Fibroblast of skin of right biceps (primary cell): Measurements from ENCODE around the gene APOOL.
"Not testable (repeated sequence)": the region's sequence is repeated elsewhere in the genome, so short reads cannot be mapped to it uniquely, and the experiment has no call there.

Source experiments
- DNase-seq: peaks from one replicate; pipeline ENCODE4 v3.0.0-alpha.2; 2013

The APOOL gene, protein sequence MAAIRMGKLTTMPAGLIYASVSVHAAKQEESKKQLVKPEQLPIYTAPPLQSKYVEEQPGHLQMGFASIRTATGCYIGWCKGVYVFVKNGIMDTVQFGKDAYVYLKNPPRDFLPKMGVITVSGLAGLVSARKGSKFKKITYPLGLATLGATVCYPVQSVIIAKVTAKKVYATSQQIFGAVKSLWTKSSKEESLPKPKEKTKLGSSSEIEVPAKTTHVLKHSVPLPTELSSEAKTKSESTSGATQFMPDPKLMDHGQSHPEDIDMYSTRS

GRCh38 chrX:85003655-85004244 is at the start of gene APOOL:
TSS of gene APOOL (plus strand) at chrX:85003877. CDS start at chrX:85003913, 36 bp downstream.
- DNase-seq: peak; percentile 85

DNA sequence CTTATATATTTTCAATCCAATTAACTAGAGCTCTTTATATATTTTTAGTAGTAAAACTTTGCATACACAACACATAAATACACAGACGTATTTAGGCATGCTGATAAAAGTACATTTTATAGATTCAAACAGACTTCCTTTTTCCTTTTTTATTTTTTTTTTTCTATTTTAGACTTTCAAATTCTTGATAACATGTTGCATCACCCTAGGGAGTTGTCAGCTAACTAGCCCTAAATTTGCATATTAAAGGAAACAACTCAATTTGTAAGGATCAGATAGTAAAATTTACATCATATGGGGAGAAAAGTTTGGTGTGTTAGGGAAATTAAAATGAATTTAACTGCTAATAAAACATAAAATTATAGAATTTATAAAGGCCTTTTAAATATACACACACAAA is 47.4 kb upstream of the APOOL start:
- no peak for DNase-seq

- DNase-seq: no peak
Observed at GRCh38 chrX:84974803-84975202, 28.9 kb upstream of the APOOL start.

- not testable (repeated sequence) for DNase-seq
Observed at GRCh38 chrX:84991739-84992138, 11.9 kb upstream of the APOOL start.

DNA sequence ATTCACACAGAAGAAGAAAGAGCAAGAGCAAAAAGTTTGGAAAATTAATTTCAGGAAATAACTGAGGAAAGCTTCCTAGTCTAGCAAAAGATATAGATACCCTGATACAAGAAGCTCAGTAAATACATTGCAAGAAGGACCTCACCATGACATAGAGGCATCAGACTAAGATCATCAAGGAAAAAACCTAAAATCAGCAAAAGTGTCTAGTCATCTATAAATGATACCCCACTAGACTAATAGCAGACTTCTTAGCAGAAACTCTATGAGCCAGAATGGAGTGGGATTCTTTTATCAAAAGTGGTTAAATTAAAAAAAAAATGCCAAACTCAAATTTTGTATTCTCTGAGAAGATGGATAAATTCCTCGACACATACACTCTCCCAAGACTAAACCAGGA is 10.5 kb upstream of the APOOL start:
- DNase-seq: no peak

DNA sequence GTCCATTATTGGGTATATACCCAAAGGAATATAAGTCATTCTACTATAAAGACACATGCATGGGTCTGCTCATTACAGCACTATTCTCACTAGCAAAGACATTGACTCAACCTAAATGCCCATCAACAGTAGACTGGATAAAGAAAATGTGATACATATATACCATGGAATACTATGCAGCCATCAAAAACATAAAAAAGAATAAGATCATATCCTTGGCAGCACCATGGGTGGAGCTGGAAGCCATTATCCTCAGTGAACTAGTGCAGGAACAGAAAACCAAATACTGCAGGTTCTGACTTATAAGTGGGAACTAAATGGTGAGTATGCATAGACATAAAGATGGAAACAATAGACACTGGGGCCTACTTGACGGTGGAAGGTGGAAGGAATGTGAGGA is 2.3 kb upstream of the APOOL start:
- no peak for DNase-seq

GRCh38 chrX:85004255-85004654 is 578 bp downstream of the APOOL start:
- DNase-seq: peak; percentile 8

DNA sequence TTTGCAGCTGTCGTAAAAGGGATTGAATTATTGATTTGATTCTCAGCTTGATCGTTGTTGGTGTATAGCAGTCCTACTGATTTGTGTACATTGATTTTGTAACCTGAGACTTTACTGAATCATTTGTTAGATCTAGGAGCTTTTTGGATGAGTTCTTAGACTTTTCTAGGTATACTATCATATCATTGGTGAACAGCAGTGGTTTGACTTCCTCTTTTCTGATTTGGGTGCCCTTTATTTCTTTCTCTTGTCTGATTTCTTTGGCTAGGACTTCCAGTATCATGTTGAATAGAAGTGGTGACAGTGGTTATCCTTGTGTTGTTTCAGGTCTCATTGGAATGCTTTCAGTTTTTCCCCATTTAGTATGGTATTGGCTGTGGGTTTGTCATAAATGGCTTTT is 8.4 kb downstream of the APOOL start:
- no peak for DNase-seq

GRCh38 chrX:85015351-85015750 is 11.7 kb downstream of the APOOL start:
- not testable (repeated sequence) for DNase-seq

- peak; percentile 52 for DNase-seq
Observed at GRCh38 chrX:85017721-85018120, 14.0 kb downstream of the APOOL start.

DNA sequence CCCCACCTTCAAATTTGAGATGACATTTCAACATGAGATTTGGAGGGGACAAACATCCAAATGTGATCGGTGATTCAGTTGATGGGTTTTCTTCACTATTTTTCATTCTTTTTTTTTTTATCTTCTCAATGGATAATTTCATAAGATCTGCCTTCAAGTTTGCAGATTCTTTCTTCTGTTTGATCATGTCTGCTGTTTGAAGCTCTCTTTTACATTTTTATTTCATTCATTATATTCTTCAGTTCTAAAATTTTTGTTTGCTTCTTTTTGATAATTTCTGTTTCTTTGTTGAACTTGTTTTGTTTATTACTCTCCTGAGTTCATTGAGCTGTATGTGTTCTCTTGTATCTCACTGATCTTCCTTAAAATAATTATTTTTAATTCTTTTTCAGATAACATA is 14.8 kb downstream of the APOOL start:
- DNase-seq: no peak

GRCh38 chrX:85020216-85020615 is 16.5 kb downstream of the APOOL start:
- DNase-seq: no peak

DNA sequence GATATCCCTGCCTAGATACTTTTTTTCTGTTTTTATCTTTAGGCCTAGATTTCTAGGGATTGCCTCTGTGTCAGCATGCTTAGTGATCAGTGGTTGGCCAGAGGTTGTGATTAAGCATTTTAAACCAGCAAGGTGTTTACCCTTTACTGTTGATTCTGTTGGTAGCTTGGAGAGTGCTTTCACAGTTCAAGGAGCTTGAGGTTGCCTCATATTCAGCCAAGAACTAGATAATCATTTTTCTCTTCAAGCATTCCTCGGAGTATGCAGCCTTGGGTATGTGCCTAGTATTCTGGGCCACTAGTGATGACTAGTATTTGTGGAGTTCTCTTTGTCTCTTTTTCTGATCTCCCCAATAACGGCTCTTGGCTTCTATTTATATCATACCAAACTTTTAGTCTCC is 20.4 kb downstream of the APOOL start:
- no peak for DNase-seq

- no peak for DNase-seq
Observed at GRCh38 chrX:85024562-85024961, 20.9 kb downstream of the APOOL start.

- no peak for DNase-seq
Observed at GRCh38 chrX:85026170-85026569, 22.5 kb downstream of the APOOL start.

GRCh38 chrX:85029043-85029442 is 25.4 kb downstream of the APOOL start:
- no peak for DNase-seq

GRCh38 chrX:85031505-85031904 is 27.8 kb downstream of the APOOL start:
- no peak for DNase-seq

GRCh38 chrX:85037114-85037513 is 33.4 kb downstream of the APOOL start:
- no peak for DNase-seq

DNA sequence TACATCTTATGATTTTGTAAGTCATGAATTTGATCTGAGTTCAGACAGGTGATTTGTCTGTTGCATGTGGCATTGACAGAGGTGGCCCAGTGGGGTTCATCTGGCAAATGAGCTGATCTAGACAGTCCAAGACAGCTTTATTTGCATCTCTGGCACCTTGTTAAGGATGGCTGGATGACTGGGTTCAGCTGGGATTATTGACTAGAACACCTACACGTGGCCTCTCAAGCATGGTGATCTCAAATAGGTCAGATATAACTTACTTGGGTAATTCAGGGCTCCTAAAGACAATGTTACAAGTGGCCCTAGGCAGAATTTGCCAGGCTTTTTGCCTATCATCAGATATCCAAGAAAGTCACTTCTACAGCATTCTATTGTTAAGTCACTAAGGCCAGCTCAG is 48.0 kb downstream of the APOOL start:
- DNase-seq: no peak

- DNase-seq: peak; percentile 54
Observed at GRCh38 chrX:85052205-85052604, 48.5 kb downstream of the APOOL start.

DNA sequence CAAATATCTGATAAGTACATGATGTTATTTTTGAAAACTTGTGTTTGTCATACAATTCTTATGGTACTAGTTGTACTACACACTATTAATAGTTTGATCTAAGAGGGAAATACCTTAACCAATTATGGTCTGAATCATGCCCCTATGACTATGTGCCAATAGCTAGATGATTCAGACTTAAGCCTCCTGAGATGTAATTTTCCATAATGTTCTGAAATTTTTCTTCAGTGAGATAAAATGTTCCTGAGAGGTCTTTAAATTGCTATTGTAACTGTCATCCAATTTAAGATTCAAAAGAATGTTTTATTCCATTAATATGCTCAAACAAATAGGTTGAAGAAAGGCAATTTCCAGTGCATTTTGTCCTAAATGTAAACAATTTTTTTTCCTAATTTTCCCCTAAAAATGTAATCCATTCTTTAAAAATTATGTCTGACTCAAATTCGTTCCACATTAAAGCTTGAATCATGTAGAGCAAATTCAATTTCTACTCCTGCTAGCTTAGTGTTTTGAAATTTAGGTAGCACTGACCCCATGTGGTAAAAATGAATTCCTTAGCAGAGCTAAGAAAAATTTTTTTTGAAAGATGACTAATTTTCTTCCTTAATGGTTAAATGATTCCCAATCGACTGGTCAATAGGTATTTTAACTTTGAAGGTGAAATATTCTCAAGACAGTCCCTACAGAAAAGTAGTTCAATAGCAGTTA is 49.1 kb downstream of the APOOL start:
- DNase-seq: peak; percentile 89

- DNase-seq: no peak
Observed at GRCh38 chrX:85065512-85066198, 62.0 kb downstream of the APOOL start.

GRCh38 chrX:85077247-85077646 is 73.6 kb downstream of the APOOL start:
- DNase-seq: not testable (repeated sequence)
